ENCODE results near the gene EIF1AX. TPM values are rescaled to one million over a fixed set of nuclear protein-coding genes. Genes with fewer than 3 reads are reported as not detected.

Gene EIF1AX
- total RNA-seq, 1 donor from 2014 or later: 88.5 TPM

GRCh38 chrX:20135944-20136343, 5.7 kb downstream of the EIF1AX start:
- Mint-ChIP-seq H3K4me3 (ENCODE audit: unreplicated experiment) (no peak overlapping the region), H3K4me1 (ENCODE audit: low read depth, unreplicated experiment) (peaks cover 5% of the 10 kb centered on the region), H3K27me3 (ENCODE audit: low read depth, unreplicated experiment) (no peaks in the 10 kb centered on the region), H3K36me3 (ENCODE audit: low read depth, unreplicated experiment) (no peaks in the 10 kb centered on the region), H3K9me3 (ENCODE audit: unreplicated experiment) (no peaks in the 10 kb centered on the region), H3K27ac (ENCODE audit: unreplicated experiment) (no peak overlapping the region)
- no peaks in the 10 kb centered on the region for H3K9me3 ChIP-seq (ENCODE audit: insufficient read depth, low read depth, low read length)
- H3K27ac ChIP-seq (ENCODE audit: low read depth, low read length): no peak overlapping the region
- H2AFZ ChIP-seq (ENCODE audit: low read depth, low read length): no peak overlapping the region
- H3K4me1 ChIP-seq (ENCODE audit: insufficient read depth, low read length): peaks cover 12% of the 10 kb centered on the region
- H3K4me3 ChIP-seq (ENCODE audit: insufficient read depth, low read depth, low read length): no peak overlapping the region
- H3K4me2 ChIP-seq (ENCODE audit: low read length): no peak overlapping the region
- TF ChIP-seq, protein P1, sequence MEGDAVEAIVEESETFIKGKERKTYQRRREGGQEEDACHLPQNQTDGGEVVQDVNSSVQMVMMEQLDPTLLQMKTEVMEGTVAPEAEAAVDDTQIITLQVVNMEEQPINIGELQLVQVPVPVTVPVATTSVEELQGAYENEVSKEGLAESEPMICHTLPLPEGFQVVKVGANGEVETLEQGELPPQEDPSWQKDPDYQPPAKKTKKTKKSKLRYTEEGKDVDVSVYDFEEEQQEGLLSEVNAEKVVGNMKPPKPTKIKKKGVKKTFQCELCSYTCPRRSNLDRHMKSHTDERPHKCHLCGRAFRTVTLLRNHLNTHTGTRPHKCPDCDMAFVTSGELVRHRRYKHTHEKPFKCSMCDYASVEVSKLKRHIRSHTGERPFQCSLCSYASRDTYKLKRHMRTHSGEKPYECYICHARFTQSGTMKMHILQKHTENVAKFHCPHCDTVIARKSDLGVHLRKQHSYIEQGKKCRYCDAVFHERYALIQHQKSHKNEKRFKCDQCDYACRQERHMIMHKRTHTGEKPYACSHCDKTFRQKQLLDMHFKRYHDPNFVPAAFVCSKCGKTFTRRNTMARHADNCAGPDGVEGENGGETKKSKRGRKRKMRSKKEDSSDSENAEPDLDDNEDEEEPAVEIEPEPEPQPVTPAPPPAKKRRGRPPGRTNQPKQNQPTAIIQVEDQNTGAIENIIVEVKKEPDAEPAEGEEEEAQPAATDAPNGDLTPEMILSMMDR (IDR thresholded peaks at IDR 0.05; ENCODE audit: insufficient read depth, low read depth, low read length): no peak
- TF ChIP-seq EZH2 (IDR thresholded peaks at IDR 0.05; ENCODE audit: insufficient read depth, low read length): no peak
- DNase-seq (ENCODE audit: low read depth) (no peak), FAIRE-seq (no peak)
- H4K20me1 ChIP-seq (ENCODE audit: insufficient read depth, low read length): peaks cover 36% of the 10 kb centered on the region
- H3K79me2 ChIP-seq (ENCODE audit: insufficient read depth, low read length): peaks cover 48% of the 10 kb centered on the region
- H3K36me3 ChIP-seq (ENCODE audit: insufficient read depth, low read length): peaks cover 29% of the 10 kb centered on the region
- H3K27me3 ChIP-seq (ENCODE audit: insufficient read depth, low read length): no peaks in the 10 kb centered on the region
- no peak overlapping the region for H3K9ac ChIP-seq (ENCODE audit: low read length)

GRCh38 chrX:20132666-20133065, 9.0 kb downstream of the EIF1AX start:
- Histone ChIP-seq H3K4me3 (ENCODE audit: insufficient read depth, low read depth, low read length) (no peak overlapping the region), H4K20me1 (ENCODE audit: insufficient read depth, low read length) (peaks cover 14% of the 10 kb centered on the region), H3K27me3 (ENCODE audit: insufficient read depth, low read length) (no peaks in the 10 kb centered on the region), H3K79me2 (ENCODE audit: insufficient read depth, low read length) (peaks cover 18% of the 10 kb centered on the region), H3K4me2 (ENCODE audit: low read length) (no peak overlapping the region), H3K4me1 (ENCODE audit: insufficient read depth, low read length) (no peaks in the 10 kb centered on the region), H3K27ac (ENCODE audit: low read depth, low read length) (no peak overlapping the region), H3K36me3 (ENCODE audit: insufficient read depth, low read length) (peaks cover 30% of the 10 kb centered on the region), H2AFZ (ENCODE audit: low read depth, low read length) (no peak overlapping the region), H3K9ac (ENCODE audit: low read length) (no peak overlapping the region), H3K9me3 (ENCODE audit: insufficient read depth, low read depth, low read length) (no peaks in the 10 kb centered on the region)
- H3K4me1 Mint-ChIP-seq (ENCODE audit: low read depth, unreplicated experiment): no peaks in the 10 kb centered on the region
- FAIRE-seq: peak; percentile 68
- H3K9me3 Mint-ChIP-seq (ENCODE audit: unreplicated experiment): no peaks in the 10 kb centered on the region
- no peak for DNase-seq (ENCODE audit: low read depth)
- no peak overlapping the region for H3K4me3 Mint-ChIP-seq (ENCODE audit: unreplicated experiment)
- TF ChIP-seq, protein P1 (IDR thresholded peaks at IDR 0.05; ENCODE audit: insufficient read depth, low read depth, low read length): no peak
- no peak for TF ChIP-seq EZH2 (IDR thresholded peaks at IDR 0.05; ENCODE audit: insufficient read depth, low read length)
- peaks cover 2% of the 10 kb centered on the region for H3K36me3 Mint-ChIP-seq (ENCODE audit: low read depth, unreplicated experiment)
- no peak overlapping the region for H3K27ac Mint-ChIP-seq (ENCODE audit: unreplicated experiment)
- no peaks in the 10 kb centered on the region for H3K27me3 Mint-ChIP-seq (ENCODE audit: low read depth, unreplicated experiment)

DNA sequence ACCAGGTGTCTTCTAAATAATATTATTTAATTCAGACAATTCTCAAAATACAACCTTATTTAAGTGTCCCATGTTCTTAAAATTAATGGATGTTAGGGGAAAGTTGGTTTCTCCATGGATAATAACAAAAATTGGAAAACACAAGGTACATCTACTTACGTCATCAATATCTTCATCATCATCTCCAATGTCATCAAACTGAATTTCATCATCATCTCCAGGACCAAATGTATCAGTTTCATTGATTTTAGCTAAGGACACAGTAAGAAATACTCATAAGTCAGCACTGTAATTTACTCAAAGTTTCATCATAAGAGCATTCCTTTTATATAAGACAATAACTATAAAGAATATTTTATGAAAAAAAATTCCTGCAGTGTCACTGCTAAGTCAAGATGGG, 11.3 kb downstream of the EIF1AX start:
- H3K4me1 ChIP-seq (ENCODE audit: insufficient read depth, low read length): no peaks in the 10 kb centered on the region
- H3K4me3 ChIP-seq (ENCODE audit: insufficient read depth, low read depth, low read length): no peak overlapping the region
- H3K27me3 ChIP-seq (ENCODE audit: insufficient read depth, low read length): no peaks in the 10 kb centered on the region
- no peak overlapping the region for H3K9ac ChIP-seq (ENCODE audit: low read length)
- H3K9me3 Mint-ChIP-seq (ENCODE audit: unreplicated experiment): no peaks in the 10 kb centered on the region
- H3K36me3 Mint-ChIP-seq (ENCODE audit: low read depth, unreplicated experiment): peaks cover 2% of the 10 kb centered on the region
- FAIRE-seq (no peak), DNase-seq (ENCODE audit: low read depth) (no peak)
- TF ChIP-seq, protein P1 (IDR thresholded peaks at IDR 0.05; ENCODE audit: insufficient read depth, low read depth, low read length): no peak
- H3K4me2 ChIP-seq (ENCODE audit: low read length): no peak overlapping the region
- no peak overlapping the region for H3K4me3 Mint-ChIP-seq (ENCODE audit: unreplicated experiment)
- H4K20me1 ChIP-seq (ENCODE audit: insufficient read depth, low read length): peaks cover 4% of the 10 kb centered on the region
- no peaks in the 10 kb centered on the region for H3K27me3 Mint-ChIP-seq (ENCODE audit: low read depth, unreplicated experiment)
- no peaks in the 10 kb centered on the region for H3K9me3 ChIP-seq (ENCODE audit: insufficient read depth, low read depth, low read length)
- peaks cover 16% of the 10 kb centered on the region for H3K36me3 ChIP-seq (ENCODE audit: insufficient read depth, low read length)
- H3K27ac ChIP-seq (ENCODE audit: low read depth, low read length): no peak overlapping the region
- H3K79me2 ChIP-seq (ENCODE audit: insufficient read depth, low read length): no peaks in the 10 kb centered on the region
- H3K4me1 Mint-ChIP-seq (ENCODE audit: low read depth, unreplicated experiment): no peaks in the 10 kb centered on the region
- H3K27ac Mint-ChIP-seq (ENCODE audit: unreplicated experiment): no peak overlapping the region
- no peak overlapping the region for H2AFZ ChIP-seq (ENCODE audit: low read depth, low read length)
